ENCODE results near the gene UGT1A9.

Gene UGT1A9

DNA sequence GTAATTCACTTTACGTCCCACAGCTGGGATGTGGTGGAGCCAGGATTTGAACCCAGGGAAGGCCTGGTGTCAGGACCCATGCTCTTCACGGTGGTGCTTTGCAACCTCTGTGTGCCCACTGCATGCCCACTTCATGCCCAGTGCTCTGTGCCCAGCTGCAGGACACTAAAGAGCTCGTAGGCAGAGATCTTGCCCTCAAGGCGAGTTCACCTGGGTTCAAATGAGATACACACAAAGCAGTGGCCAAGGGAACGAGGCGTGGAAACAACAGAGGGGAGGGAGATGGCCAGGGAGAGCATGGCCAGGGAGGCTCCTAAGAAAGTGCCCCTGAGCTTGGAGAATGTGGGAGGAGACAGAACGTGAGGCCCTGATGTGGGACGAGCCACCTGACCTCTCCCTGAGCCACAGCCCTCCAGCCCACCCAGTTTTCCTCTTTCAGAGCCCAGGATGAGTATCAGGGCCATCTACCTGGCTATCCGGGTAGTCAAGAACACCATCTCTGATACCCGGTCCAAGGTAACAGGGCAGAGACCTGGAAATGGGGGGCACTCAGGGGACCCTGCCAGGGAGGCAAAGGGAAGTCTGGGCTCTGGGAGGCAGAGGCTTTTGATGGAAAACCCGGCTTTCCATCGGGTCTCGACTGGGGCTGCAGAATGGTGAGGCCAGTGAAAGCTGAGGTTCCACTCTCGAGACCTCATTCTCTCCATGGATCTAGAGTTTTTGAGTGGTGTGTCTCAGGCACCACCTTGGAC is 126.8 kb downstream of the UGT1A9 start:
- no peak for DNase-seq (ENCODE audit: low read depth)
- H3K4me3 ChIP-seq (ENCODE audit: low read length) = no peak overlapping the region
- TF ChIP-seq, protein P1, sequence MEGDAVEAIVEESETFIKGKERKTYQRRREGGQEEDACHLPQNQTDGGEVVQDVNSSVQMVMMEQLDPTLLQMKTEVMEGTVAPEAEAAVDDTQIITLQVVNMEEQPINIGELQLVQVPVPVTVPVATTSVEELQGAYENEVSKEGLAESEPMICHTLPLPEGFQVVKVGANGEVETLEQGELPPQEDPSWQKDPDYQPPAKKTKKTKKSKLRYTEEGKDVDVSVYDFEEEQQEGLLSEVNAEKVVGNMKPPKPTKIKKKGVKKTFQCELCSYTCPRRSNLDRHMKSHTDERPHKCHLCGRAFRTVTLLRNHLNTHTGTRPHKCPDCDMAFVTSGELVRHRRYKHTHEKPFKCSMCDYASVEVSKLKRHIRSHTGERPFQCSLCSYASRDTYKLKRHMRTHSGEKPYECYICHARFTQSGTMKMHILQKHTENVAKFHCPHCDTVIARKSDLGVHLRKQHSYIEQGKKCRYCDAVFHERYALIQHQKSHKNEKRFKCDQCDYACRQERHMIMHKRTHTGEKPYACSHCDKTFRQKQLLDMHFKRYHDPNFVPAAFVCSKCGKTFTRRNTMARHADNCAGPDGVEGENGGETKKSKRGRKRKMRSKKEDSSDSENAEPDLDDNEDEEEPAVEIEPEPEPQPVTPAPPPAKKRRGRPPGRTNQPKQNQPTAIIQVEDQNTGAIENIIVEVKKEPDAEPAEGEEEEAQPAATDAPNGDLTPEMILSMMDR (conservative IDR thresholded peaks at IDR 0.05; ENCODE audit: low read depth, low read length) = no peak

DNA sequence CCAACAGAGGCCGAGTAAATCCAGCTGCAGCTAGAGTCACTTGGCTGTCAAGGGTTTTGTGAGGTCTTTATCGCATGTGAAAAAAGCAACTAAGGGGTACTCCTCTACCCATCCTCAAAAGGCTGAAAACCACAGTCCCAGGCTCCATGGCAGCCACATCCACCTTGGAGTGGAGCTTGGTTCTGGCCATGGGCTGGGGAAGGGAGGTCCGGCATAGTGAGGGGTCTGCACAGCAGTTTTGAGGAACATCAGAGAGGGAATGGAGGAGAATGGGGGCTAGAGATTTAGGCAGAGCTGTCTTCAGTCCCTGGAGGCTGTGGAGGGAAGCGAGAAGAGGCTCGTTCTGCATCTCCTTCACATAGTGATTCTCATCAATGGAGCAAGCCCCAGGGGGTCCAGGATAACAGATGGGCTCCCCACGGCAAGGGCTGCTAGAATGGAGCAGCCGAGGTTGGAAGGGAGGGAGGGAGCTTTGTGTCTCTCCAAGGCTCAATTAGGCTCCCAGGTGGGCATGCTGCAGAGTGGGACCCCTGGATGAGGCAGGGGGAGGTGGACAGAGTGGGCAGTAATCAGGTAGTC is 127.5 kb downstream of the UGT1A9 start:
- H3K4me3 ChIP-seq (ENCODE audit: low read length) = no peak overlapping the region
- TF ChIP-seq, protein P1 (conservative IDR thresholded peaks at IDR 0.05; ENCODE audit: low read depth, low read length) = no peak
- DNase-seq (ENCODE audit: low read depth) = no peak

DNA sequence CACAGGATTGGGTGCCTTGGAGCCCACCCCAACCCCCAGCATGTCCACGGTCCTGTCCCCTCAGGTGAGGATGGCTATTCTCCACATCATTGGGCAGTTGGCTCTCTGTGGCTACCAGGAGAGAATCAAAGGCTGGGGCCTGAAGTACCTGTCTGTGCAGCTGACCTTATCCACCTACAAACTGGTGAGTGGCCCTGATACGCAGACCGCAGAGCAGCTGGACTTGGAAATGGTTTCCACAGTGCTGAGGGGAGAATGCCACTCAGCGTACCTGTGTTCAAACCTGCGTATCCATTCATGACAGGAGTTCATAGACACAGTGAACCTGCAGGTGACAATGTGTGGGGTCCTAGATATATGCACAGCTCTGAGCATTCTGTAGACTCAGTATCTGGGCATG is 128.0 kb downstream of the UGT1A9 start:
- DNase-seq (ENCODE audit: low read depth) = no peak
- TF ChIP-seq, protein P1 (conservative IDR thresholded peaks at IDR 0.05; ENCODE audit: low read depth, low read length) = no peak
- no peak overlapping the region for H3K4me3 ChIP-seq (ENCODE audit: low read length)

DNA sequence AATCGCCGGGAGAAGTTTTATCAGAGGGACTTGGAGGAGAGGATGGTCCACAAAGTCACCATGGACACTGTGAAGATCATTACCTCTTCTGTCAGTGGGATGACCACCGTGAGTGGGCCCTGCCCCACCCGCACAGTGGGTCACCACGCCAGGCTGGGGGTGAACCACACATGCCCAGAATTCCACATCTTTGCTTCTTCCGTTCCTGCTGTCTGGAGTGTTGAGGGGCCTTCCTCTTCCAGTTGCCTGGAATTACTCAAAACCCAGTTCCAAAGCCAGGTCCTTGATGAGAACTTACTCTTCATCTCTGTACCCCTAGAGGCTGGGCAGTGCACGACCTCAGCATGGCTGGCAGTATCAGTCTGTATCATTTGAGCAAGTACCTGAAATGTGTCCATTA is 128.5 kb downstream of the UGT1A9 start:
- no peak overlapping the region for H3K4me3 ChIP-seq (ENCODE audit: low read length)
- DNase-seq (ENCODE audit: low read depth) = no peak
- TF ChIP-seq, protein P1 (conservative IDR thresholded peaks at IDR 0.05; ENCODE audit: low read depth, low read length) = no peak

DNA sequence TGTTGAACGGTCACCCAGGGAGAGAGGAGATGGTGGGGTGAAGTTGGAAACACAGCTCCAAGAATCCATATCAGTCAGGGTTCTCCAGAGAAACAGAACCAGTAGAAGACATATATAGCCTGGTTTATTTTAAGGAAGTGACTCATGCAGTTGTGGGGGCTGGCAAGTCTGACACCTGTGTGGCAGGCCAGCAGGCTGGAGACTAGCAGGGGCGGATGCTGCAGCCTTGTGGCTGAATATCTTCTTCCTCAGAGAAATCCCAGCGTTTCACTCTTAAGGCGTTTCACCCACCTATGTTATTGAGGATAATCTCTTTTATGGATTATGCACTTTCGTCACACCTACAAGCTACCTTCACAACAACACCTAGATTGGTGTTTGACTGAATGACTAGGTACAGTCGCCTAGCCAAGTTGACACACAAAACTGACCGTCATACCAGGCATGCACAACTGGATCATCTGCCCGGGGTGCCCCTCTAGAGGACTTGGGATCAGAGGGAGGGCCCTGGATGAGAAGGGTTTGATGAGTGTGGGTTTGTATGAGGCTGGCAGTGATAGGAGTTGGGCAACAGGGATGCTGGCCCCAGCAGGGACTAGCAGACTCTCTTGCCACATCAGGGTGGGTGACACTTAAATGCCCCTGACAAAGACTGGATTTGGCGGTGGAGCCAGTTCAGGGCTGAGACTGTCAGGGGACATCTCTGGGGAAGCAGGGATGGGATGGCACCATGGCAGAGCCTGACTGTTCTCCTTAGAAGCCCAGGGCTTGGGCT is 129.8 kb downstream of the UGT1A9 start:
- TF ChIP-seq, protein P1 (conservative IDR thresholded peaks at IDR 0.05; ENCODE audit: low read depth, low read length) = no peak
- no peak for DNase-seq (ENCODE audit: low read depth)
- H3K4me3 ChIP-seq (ENCODE audit: low read length) = no peak overlapping the region

DNA sequence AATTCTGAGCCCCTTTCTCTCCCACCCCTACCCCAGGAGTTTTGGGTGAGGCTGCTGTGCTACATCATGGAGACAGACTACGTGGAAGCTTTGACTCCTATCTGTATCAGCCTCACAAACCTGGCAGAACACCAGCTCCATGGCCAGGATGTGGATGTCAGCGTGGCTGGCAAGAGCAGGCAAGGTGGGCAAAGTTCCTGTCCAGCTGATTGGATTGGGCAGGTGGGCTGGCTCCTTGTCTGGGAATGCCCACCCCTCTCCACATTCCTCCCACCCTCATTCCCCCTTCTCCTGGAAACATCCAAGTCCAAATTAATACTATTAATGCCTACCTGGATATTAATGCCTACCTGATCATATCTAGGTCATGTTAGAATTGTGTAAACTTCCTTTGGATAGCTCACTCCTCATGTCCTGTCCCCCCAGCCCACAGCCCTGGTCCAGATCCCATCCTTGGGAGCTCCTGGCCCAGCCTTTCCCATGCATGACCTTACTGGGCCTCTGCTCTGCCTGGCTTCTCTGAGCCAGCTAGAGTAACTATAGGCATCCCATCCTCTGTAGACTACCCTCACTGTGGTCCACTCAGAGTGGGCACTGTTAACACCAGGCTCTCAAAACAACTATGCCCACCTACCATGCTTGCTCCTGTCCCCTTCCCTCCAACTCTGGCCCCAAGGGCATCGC is 130.6 kb downstream of the UGT1A9 start:
- TF ChIP-seq, protein P1 (conservative IDR thresholded peaks at IDR 0.05; ENCODE audit: low read depth, low read length) = no peak
- no peak overlapping the region for H3K4me3 ChIP-seq (ENCODE audit: low read length)
- DNase-seq (ENCODE audit: low read depth) = no peak
